ENCODE data around the gene SLC9B1. TPM values are rescaled to one million over a fixed set of nuclear protein-coding genes. Genes with fewer than 3 reads are reported as not detected.

Gene SLC9B1
- polyA plus RNA-seq, 1 of the 3 experiments (the other 2 are of a cell fraction): 0.21 TPM

GRCh38 chr4:103021120-103021519 is 1.6 kb upstream of the SLC9B1 start:
- ChIA-PET CTCF (no interaction called here), POLR2A (no interaction called here)
- WGBS (ENCODE audit: low lambda C conversion rate): 95% methylated on average over 2 of the region's 2 CpGs
- peaks cover 0 to 2% of the 10 kb centered on the region in 2 experiments; a peak in 1 of 4 replicates for H3K4me1 ChIP-seq (ENCODE audit: control insufficient read depth in 1 of 2, insufficient read depth in 2 of 2, low read depth in 1 of 2, low read length in 1 of 2)
- no peak overlapping the region for H3K9ac ChIP-seq
- no peak overlapping the region for H3K4me3 ChIP-seq (ENCODE audit: low read depth in 2 of 2, low read length in 1 of 2)
- no peak overlapping the region for H3K27ac ChIP-seq (ENCODE audit: low read depth in 2 of 2, low read length in 1 of 2)
- H3K4me2 ChIP-seq: no peak overlapping the region
- no peaks in the 10 kb centered on the region for H3K27me3 ChIP-seq (ENCODE audit: insufficient read depth)
- H3K79me2 ChIP-seq (ENCODE audit: insufficient read depth): no peaks in the 10 kb centered on the region
- peaks cover 9 to 15% of the 10 kb centered on the region in 2 experiments for H3K36me3 ChIP-seq (replicated peaks in 1 of 2; ENCODE audit: control insufficient read depth in 1 of 2, insufficient read depth in 2 of 2, low read length in 1 of 2)
- no peak overlapping the region for H2AFZ ChIP-seq (ENCODE audit: low read depth)
- no peaks in the 10 kb centered on the region for H4K20me1 ChIP-seq (ENCODE audit: insufficient read depth)
- H3K9me2 ChIP-seq: no peaks in the 10 kb centered on the region
- H3F3A ChIP-seq (replicated peaks; ENCODE audit: insufficient read depth): peaks cover 4% of the 10 kb centered on the region
- no peaks in the 10 kb centered on the region for H3K9me3 ChIP-seq
- no peak for DNase-seq
- no peak for TF ChIP-seq IRF3 (IDR thresholded peaks at IDR 0.05; ENCODE audit: low read depth, low read length)
- TF ChIP-seq FOXJ3 (CRISPR knock-in tag; IDR thresholded peaks at IDR 0.05): no peak
- no peak for TF ChIP-seq MAX (IDR thresholded peaks at IDR 0.05; ENCODE audit: low read depth)
- no peak for TF ChIP-seq TEAD4 (IDR thresholded peaks at IDR 0.05; ENCODE audit: borderline replicate concordance, insufficient read depth)
- no peak for TF ChIP-seq EP300 (IDR thresholded peaks at IDR 0.05; ENCODE audit: borderline replicate concordance in 1 of 2, low read depth in 1 of 2, low read length in 1 of 2)
- TF ChIP-seq CTCF (IDR thresholded peaks at IDR 0.05): no peak
- no peak for TF ChIP-seq JUND (IDR thresholded peaks at IDR 0.05)
- TF ChIP-seq PBX3 (IDR thresholded peaks at IDR 0.05): no peak
- TF ChIP-seq YY1 (IDR thresholded peaks at IDR 0.05; ENCODE audit: low read depth): no peak
- TF ChIP-seq EZH2phosphoT487 (IDR thresholded peaks at IDR 0.05; ENCODE audit: borderline replicate concordance, low read depth): no peak
- TF ChIP-seq GATA2 (CRISPR knock-in tag; IDR thresholded peaks at IDR 0.05): no peak
- no peak for TF ChIP-seq RFX5 (IDR thresholded peaks at IDR 0.05; ENCODE audit: low read length)
- TF ChIP-seq ELF1 (IDR thresholded peaks at IDR 0.05): no peak
- TF ChIP-seq USF2 (IDR thresholded peaks at IDR 0.05; ENCODE audit: borderline replicate concordance, low read depth, low read length): no peak
- TF ChIP-seq SIN3A (IDR thresholded peaks at IDR 0.05; ENCODE audit: borderline replicate concordance, low read depth, low read length): no peak
- no peak for TF ChIP-seq ZBTB33 (IDR thresholded peaks at IDR 0.05; ENCODE audit: borderline replicate concordance, low read depth)
- TF ChIP-seq USF1 (IDR thresholded peaks at IDR 0.05; ENCODE audit: borderline replicate concordance, low read depth): no peak
- TF ChIP-seq NFIC (IDR thresholded peaks at IDR 0.05; ENCODE audit: borderline replicate concordance): no peak
- no peak for TF ChIP-seq GABPA (IDR thresholded peaks at IDR 0.05; ENCODE audit: low read depth)
- TF ChIP-seq FOXM1 (IDR thresholded peaks at IDR 0.05; ENCODE audit: low read depth): no peak
